ENCODE measurements around the gene VTCN1.

The VTCN1 gene

DNA sequence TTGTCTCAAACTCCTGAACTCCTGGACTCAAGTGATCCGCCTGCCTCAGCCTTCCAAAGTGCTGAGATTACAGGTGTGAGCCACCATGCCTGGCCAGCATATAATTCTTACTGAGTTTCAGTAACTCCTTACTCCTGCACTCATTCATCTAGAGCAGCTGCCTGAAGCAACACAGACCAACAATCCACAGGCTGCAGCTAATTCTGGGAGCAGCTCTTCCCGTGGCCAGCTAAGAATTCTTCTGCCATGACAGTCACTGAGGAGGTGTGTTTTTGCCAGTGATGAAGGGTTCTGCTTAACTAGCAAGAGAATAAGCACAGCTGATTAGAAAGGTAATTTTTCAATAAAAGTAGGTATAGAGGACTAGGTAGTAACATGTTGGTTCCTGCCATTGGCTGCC, 5.4 kb downstream of the VTCN1 start:
- DNase-seq, result no peak
- Histone ChIP-seq H3K27ac (no peak overlapping the region), H3K9me3 (ENCODE audit: severe bottlenecking) (no peaks in the 10 kb centered on the region), H3K27me3 (ENCODE audit: insufficient read depth, low read depth, severe bottlenecking) (no peaks in the 10 kb centered on the region), H3K36me3 (no peaks in the 10 kb centered on the region), H3K4me3 (ENCODE audit: low read depth, low read length) (no peak overlapping the region)
- no peak for TF ChIP-seq CTCF (IDR thresholded peaks at IDR 0.05; ENCODE audit: low read depth, low read length)

DNA sequence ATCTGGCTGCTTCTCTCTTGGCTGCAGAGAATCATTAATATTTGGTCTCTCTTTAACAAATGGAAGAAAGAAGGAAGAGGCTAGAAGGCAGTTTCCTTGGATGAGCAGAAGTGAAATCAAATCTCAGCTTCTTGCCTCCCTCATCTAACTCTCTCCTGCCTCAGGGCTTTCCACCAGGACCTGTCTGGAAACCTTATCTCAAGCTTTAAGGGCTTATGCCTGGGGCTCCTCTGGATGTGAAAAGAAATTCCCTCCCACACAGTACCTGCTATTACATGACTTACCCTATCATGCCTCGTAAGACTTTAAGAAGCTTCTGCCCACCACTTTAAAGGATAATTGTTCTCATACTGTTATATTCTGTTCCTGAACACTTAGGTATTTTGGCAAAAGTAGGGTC, 8.9 kb downstream of the VTCN1 start:
- Histone ChIP-seq H3K4me3 (ENCODE audit: low read depth, low read length) (no peak overlapping the region), H3K36me3 (no peaks in the 10 kb centered on the region), H3K27ac (no peak overlapping the region), H3K9me3 (ENCODE audit: severe bottlenecking) (no peaks in the 10 kb centered on the region), H3K27me3 (ENCODE audit: insufficient read depth, low read depth, severe bottlenecking) (no peaks in the 10 kb centered on the region)
- TF ChIP-seq CTCF (IDR thresholded peaks at IDR 0.05; ENCODE audit: low read depth, low read length), result no peak
- DNase-seq, result peak; percentile 36

GRCh38 chr1:117198097-117198496, 12.6 kb downstream of the VTCN1 start:
- no peak overlapping the region for H3K27ac ChIP-seq
- DNase-seq, result no peak

DNA sequence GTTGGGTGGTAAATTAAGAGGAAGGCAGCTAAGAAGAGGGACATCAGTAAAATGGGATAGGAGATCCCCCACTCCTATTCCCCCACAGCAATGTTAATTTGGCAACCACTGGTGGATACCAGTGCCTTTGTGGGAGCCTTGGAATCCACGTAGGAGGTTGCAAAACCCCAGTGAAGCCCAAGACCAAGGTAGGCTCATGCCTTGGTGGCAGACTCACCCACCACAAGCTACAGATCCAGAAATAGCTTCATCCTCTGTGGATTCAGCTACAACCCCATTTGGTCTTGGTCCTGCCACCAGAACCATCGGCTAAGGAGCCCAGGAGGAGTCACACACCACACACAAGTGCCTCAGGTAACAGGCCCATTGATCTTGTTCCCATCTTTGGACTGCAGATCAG, 21.0 kb downstream of the VTCN1 start:
- Histone ChIP-seq H3K36me3 (no peaks in the 10 kb centered on the region), H3K27me3 (ENCODE audit: insufficient read depth, low read depth, severe bottlenecking) (no peaks in the 10 kb centered on the region), H3K27ac (no peak overlapping the region), H3K4me3 (ENCODE audit: low read depth, low read length) (no peak overlapping the region), H3K9me3 (ENCODE audit: severe bottlenecking) (no peaks in the 10 kb centered on the region)
- no peak for TF ChIP-seq CTCF (IDR thresholded peaks at IDR 0.05; ENCODE audit: low read depth, low read length)
- DNase-seq, result no peak

More at GRCh38 chr1:117198097-117198496, 12.6 kb downstream of the VTCN1 start:
- no peaks in the 10 kb centered on the region for H3K27me3 ChIP-seq (ENCODE audit: insufficient read depth, low read depth, severe bottlenecking)
- TF ChIP-seq CTCF (IDR thresholded peaks at IDR 0.05; ENCODE audit: low read depth, low read length), result no peak
- H3K36me3 ChIP-seq, result no peaks in the 10 kb centered on the region
- H3K9me3 ChIP-seq (ENCODE audit: severe bottlenecking), result no peaks in the 10 kb centered on the region
- no peak overlapping the region for H3K4me3 ChIP-seq (ENCODE audit: low read depth, low read length)

DNA sequence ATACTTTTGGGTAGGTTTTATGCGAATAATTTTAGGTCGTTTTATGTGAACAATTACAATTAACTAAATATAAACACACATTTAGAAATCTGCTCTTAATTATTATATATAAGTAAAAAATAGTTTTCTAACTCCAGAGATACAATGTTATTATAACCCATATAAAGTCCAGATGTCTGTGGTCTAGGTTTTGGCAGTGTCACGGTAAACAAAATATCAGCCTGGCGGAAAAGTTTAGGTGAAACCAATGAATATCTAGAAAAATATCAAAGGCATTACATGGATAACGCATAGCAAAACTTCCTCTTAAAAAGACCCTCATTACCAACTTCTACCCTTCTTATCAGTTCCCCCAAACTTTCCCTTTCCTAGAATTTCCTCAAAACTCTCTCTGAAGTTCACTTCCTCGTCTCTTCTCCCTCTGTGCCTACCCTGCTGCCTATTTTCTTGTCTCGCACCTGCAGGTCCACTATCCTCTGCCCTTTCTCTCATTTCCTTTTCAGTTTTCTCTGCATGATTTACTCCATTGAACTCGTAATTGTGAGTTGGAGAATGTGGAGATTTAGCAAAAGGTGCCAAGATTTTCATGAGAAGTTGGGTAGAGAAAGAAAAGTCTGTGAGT, 21.8 kb downstream of the VTCN1 start:
- Histone ChIP-seq H3K36me3 (no peaks in the 10 kb centered on the region), H3K4me3 (ENCODE audit: low read depth, low read length) (no peak overlapping the region), H3K27ac (no peak overlapping the region), H3K27me3 (ENCODE audit: insufficient read depth, low read depth, severe bottlenecking) (no peaks in the 10 kb centered on the region), H3K9me3 (ENCODE audit: severe bottlenecking) (no peaks in the 10 kb centered on the region)
- DNase-seq, result no peak
- no peak for TF ChIP-seq CTCF (IDR thresholded peaks at IDR 0.05; ENCODE audit: low read depth, low read length)

GRCh38 chr1:117188170-117188815, 22.4 kb downstream of the VTCN1 start:
- H3K4me3 ChIP-seq (ENCODE audit: low read depth, low read length), result no peak overlapping the region
- no peaks in the 10 kb centered on the region for H3K9me3 ChIP-seq (ENCODE audit: severe bottlenecking)
- TF ChIP-seq CTCF (IDR thresholded peaks at IDR 0.05; ENCODE audit: low read depth, low read length), result no peak
- no peaks in the 10 kb centered on the region for H3K36me3 ChIP-seq
- no peak overlapping the region for H3K27ac ChIP-seq
- no peaks in the 10 kb centered on the region for H3K27me3 ChIP-seq (ENCODE audit: insufficient read depth, low read depth, severe bottlenecking)
- no peak for DNase-seq

All from WERI-Rb-1 (cell line).